OCI-LY1 (cell line): ENCODE data around the gene PRXL2C.

Experiments used
- H2AFZ ChIP-seq: fragments of 200-600 bp; sonication (generic), shearing (Covaris generic); 2 replicates; pipeline ENCODE4 v1.6.0; 2014; ENCODE audit warnings: antibody characterized with exemption, mild to moderate bottlenecking, low read length
- H3F3A ChIP-seq: fragments of 200-600 bp; sonication (generic), shearing (Covaris generic); 2 replicates; pipeline ENCODE4 v1.6.0; 2014; ENCODE audit warnings: mild to moderate bottlenecking, antibody characterized with exemption, low read length, moderate library complexity; ENCODE audit not compliant: insufficient read depth
- H3K27ac ChIP-seq: fragments of 200-600 bp; sonication (generic); 2 replicates; pipeline ENCODE4 v1.5.1; 2014; ENCODE audit warnings: low read length, mixed run types, mild to moderate bottlenecking, low read depth; ENCODE audit not compliant: poor library complexity, severe bottlenecking
- H3K27me3 ChIP-seq: fragments of 200-600 bp; sonication (generic); 2 replicates; pipeline ENCODE4 v1.6.0; 2014; ENCODE audit warnings: antibody characterized with exemption, mild to moderate bottlenecking, low read length, moderate library complexity; ENCODE audit not compliant: insufficient read depth
- H3K36me3 ChIP-seq: fragments of 200-600 bp; sonication (generic); 2 replicates; pipeline ENCODE4 v1.6.1; 2014; ENCODE audit warnings: mild to moderate bottlenecking, antibody characterized with exemption, low read length, moderate library complexity, mixed read lengths; ENCODE audit not compliant: insufficient read depth
- H3K4me1 ChIP-seq: fragments of 200-600 bp; sonication (generic); 2 replicates; pipeline ENCODE4 v1.5.1; 2014; ENCODE audit warnings: mild to moderate bottlenecking, low read length, moderate library complexity; ENCODE audit not compliant: insufficient read depth, severe bottlenecking
- H3K4me2 ChIP-seq: fragments of 200-600 bp; sonication (generic), shearing (Covaris generic); 2 replicates; pipeline ENCODE4 v1.6.1; 2014; ENCODE audit warnings: low read length
- H3K4me3 ChIP-seq: fragments of 200-600 bp; sonication (generic); 2 replicates; pipeline ENCODE4 v1.5.1; 2014; ENCODE audit warnings: low read length, low read depth, mild to moderate bottlenecking, mixed read lengths; ENCODE audit not compliant: poor library complexity, severe bottlenecking
- H3K79me2 ChIP-seq: fragments of 200-600 bp; shearing (Covaris generic); 2 replicates; pipeline ENCODE4 v1.6.1; 2016; ENCODE audit warnings: mixed run types, low read length, mixed read lengths; ENCODE audit not compliant: insufficient read depth
- H3K9ac ChIP-seq: fragments of 200-600 bp; sonication (generic), shearing (Covaris generic); 2 replicates; pipeline ENCODE4 v1.6.1; 2014; ENCODE audit warnings: mild to moderate bottlenecking, low read length, mixed read lengths
- H3K9me2 ChIP-seq: fragments of 200-600 bp; sonication (generic), shearing (Covaris generic); 2 replicates; pipeline ENCODE4 v1.6.1; 2014; ENCODE audit warnings: low read depth, mild to moderate bottlenecking, low read length, mixed read lengths
- H3K9me3 ChIP-seq: fragments of 200-600 bp; shearing (Covaris generic); 2 replicates; pipeline ENCODE4 v1.6.1; 2014; ENCODE audit warnings: low read length, mixed read lengths
- H4K20me1 ChIP-seq: fragments of 200-600 bp; sonication (generic), shearing (Covaris generic); 2 replicates; pipeline ENCODE4 v1.6.0; 2016; ENCODE audit warnings: mild to moderate bottlenecking, low read length; ENCODE audit not compliant: insufficient read depth
- EZH2 ChIP-seq: fragments of 200-600 bp; sonication (generic), shearing (Covaris generic); IDR thresholded peaks from 2 replicates; pipeline ENCODE4 v1.8.0; 2017; ENCODE audit warnings: borderline replicate concordance, mixed run types, mild to moderate bottlenecking, antibody characterized with exemption, low read length, moderate library complexity, mixed read lengths
- TF ChIP-seq, protein P1 (sequence below): fragments of 200-600 bp; sonication (generic), shearing (Covaris generic); IDR thresholded peaks from 2 replicates; pipeline ENCODE4 v1.5.1; 2017; ENCODE audit warnings: mild to moderate bottlenecking, antibody characterized with exemption, low read length, moderate library complexity, mixed read lengths

Gene PRXL2C

DNA sequence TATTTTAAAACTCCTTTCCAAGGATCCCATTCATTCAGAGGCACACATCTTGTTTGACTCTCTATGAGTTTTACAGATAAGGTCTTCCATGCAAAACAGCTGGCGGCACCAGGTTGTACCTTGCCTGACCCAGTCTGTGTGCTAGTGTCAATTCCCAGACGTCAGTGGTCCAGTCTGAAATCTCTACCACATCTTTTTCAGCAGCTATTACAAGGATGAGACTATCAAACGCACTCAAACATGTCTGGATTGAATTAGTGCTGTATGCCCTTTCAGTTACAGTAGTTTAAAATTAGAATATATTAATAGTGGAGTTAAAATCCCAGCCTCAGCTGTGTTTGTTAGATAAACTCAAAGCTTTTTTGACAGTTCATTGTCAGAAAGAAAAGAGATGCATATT, 47.1 kb downstream of the PRXL2C start:
- no peaks in the 10 kb centered on the region for H3K36me3 ChIP-seq
- no peaks in the 10 kb centered on the region for H3K79me2 ChIP-seq
- no peak overlapping the region for H3K27ac ChIP-seq
- H3K4me1 ChIP-seq: no peaks in the 10 kb centered on the region
- no peaks in the 10 kb centered on the region for H3K27me3 ChIP-seq
- no peak overlapping the region for H2AFZ ChIP-seq
- no peak overlapping the region for H3K9ac ChIP-seq
- no peaks in the 10 kb centered on the region for H3K9me2 ChIP-seq
- no peak overlapping the region for H3K4me3 ChIP-seq
- H3K9me3 ChIP-seq: no peaks in the 10 kb centered on the region
- TF ChIP-seq EZH2: no peak
- no peaks in the 10 kb centered on the region for H3F3A ChIP-seq
- H3K4me2 ChIP-seq: no peak overlapping the region
- no peaks in the 10 kb centered on the region for H4K20me1 ChIP-seq

DNA sequence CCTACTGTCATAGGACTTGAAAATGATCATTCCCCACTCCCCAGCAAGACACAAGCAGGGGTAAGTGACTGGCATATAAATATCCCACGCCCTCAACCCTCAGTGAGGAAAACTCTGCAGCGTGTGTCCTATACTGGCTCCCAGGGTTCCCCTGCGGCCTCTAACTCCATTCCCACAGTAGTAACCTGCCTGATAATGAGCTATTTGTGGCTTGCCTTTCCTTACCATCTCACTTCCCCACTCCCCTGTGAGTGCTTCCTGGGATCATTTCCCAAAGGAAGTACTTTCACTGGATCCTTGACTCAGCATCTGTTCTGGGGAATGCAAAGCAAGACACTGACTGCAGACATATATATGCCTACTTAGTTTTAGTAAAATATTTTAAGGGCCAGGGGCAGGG, 49.8 kb downstream of the PRXL2C start:
- Histone ChIP-seq H3K36me3 (no peaks in the 10 kb centered on the region), H3K4me3 (no peak overlapping the region), H3K9me3 (no peaks in the 10 kb centered on the region), H3K4me2 (no peak overlapping the region), H3F3A (no peaks in the 10 kb centered on the region), H3K9me2 (no peaks in the 10 kb centered on the region), H2AFZ (no peak overlapping the region), H3K27me3 (no peaks in the 10 kb centered on the region), H4K20me1 (no peaks in the 10 kb centered on the region), H3K27ac (no peak overlapping the region), H3K79me2 (no peaks in the 10 kb centered on the region), H3K4me1 (no peaks in the 10 kb centered on the region), H3K9ac (no peak overlapping the region)
- TF ChIP-seq, protein P1, sequence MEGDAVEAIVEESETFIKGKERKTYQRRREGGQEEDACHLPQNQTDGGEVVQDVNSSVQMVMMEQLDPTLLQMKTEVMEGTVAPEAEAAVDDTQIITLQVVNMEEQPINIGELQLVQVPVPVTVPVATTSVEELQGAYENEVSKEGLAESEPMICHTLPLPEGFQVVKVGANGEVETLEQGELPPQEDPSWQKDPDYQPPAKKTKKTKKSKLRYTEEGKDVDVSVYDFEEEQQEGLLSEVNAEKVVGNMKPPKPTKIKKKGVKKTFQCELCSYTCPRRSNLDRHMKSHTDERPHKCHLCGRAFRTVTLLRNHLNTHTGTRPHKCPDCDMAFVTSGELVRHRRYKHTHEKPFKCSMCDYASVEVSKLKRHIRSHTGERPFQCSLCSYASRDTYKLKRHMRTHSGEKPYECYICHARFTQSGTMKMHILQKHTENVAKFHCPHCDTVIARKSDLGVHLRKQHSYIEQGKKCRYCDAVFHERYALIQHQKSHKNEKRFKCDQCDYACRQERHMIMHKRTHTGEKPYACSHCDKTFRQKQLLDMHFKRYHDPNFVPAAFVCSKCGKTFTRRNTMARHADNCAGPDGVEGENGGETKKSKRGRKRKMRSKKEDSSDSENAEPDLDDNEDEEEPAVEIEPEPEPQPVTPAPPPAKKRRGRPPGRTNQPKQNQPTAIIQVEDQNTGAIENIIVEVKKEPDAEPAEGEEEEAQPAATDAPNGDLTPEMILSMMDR: no peak
- no peak for TF ChIP-seq EZH2

DNA sequence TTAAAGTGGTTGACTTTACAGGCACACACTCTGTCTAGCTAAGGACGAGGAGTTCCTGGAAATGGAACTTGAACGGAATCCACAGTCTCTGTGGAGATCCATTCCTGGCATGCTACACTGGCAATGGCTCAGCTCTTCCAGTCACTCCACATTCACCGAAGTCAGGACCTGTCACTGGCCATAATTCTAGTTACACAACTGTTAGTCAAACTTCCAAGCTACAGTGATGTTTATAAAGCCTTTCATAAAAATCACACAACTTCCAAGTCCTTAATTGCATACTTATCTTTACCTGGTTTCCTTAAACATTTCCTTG, 51.2 kb downstream of the PRXL2C start:
- Histone ChIP-seq H3K9me2 (no peaks in the 10 kb centered on the region), H3K79me2 (no peaks in the 10 kb centered on the region), H3K9ac (no peak overlapping the region), H3K4me2 (no peak overlapping the region), H2AFZ (no peak overlapping the region), H3K27ac (no peak overlapping the region), H3K4me3 (no peak overlapping the region), H3K9me3 (no peaks in the 10 kb centered on the region), H3F3A (no peaks in the 10 kb centered on the region), H3K36me3 (no peaks in the 10 kb centered on the region), H4K20me1 (no peaks in the 10 kb centered on the region), H3K4me1 (no peaks in the 10 kb centered on the region), H3K27me3 (no peaks in the 10 kb centered on the region)
- no peak for TF ChIP-seq EZH2
- TF ChIP-seq, protein P1: no peak

DNA sequence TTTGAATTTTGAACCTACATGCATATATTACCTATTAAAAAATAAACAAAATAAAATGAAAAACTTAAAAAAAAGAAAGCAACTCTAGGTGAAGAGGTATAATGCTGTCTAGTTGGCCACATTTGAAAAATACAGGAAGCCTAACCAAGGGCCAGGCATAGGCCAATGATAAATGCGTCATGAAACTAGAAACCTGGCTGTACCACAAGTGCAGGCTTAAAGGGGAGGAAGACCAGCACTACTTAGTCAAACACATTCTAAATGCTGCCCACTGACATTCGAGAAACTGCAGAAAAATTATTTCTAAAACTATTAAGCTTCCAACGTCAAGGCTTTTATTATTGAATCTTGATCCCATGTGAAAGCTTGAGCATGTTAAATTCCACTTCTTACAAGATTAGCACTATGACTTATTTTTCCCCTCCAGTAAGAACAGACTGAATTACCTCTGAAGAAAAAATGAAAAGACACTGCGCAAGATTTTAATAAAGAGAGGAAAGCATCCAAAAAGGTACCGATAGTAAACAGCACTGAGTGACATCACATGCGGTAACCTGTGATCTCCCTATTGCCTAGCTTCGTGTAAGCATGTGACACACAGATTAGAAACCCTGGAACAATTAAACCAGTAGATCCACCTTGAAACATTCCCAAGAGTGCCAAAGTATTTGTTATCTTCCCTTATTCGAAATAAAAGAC, 51.7 kb downstream of the PRXL2C start:
- Histone ChIP-seq H2AFZ (no peak overlapping the region), H3K36me3 (no peaks in the 10 kb centered on the region), H3F3A (no peaks in the 10 kb centered on the region), H4K20me1 (no peaks in the 10 kb centered on the region), H3K27me3 (no peaks in the 10 kb centered on the region), H3K4me3 (no peak overlapping the region), H3K27ac (no peak overlapping the region), H3K4me2 (no peak overlapping the region), H3K9ac (no peak overlapping the region), H3K4me1 (no peaks in the 10 kb centered on the region), H3K79me2 (no peaks in the 10 kb centered on the region), H3K9me2 (no peaks in the 10 kb centered on the region), H3K9me3 (no peaks in the 10 kb centered on the region)
- no peak for TF ChIP-seq EZH2
- TF ChIP-seq, protein P1: no peak
